Thymus (tissue), 11 donors: ENCODE data around the gene RALGPS1. TPM values are rescaled to one million over a fixed set of nuclear protein-coding genes. Genes with fewer than 3 reads are reported as not detected.
A peak's percentile ranks its signal among the peaks of the same experiment; 100 is the strongest.

Experiments used
- DNase-seq, 9 donors: peaks; one replicate each; pipeline ENCODE4 v3.0.0-alpha.2; 2013; ENCODE audit warnings: low spot score in 9 of 9, low read depth in 6 of 9, missing footprints in 1 of 9
- H3K27ac ChIP-seq, 2 donors: one replicate each; pipeline ENCODE4 v1.5.1; 2013; ENCODE audit warnings: control low read depth in 1 of 2, low read depth in 1 of 2, low read length in 1 of 2, mild to moderate bottlenecking in 1 of 2, moderate library complexity in 1 of 2
- H3K27me3 ChIP-seq, 2 donors: one replicate each; pipeline ENCODE4 v1.5.1; 2013; ENCODE audit warnings: low read length in 1 of 2; ENCODE audit not compliant: control insufficient read depth in 2 of 2, insufficient read depth in 1 of 2
- H3K36me3 ChIP-seq, 2 donors: one replicate each; pipeline ENCODE4 v1.5.1; 2013; ENCODE audit warnings: low read length in 1 of 2, mild to moderate bottlenecking in 1 of 2, moderate library complexity in 1 of 2; ENCODE audit not compliant: control insufficient read depth in 2 of 2, insufficient read depth in 2 of 2
- H3K4me1 ChIP-seq, 2 donors: one replicate each; pipeline ENCODE4 v1.5.1; 2013; ENCODE audit warnings: low read length in 2 of 2; ENCODE audit not compliant: control insufficient read depth in 2 of 2, insufficient read depth in 2 of 2
- H3K4me3 ChIP-seq, 2 donors: one replicate each; pipeline ENCODE4 v1.5.1; 2013; ENCODE audit warnings: low read length in 2 of 2, control low read depth in 1 of 2, mild to moderate bottlenecking in 1 of 2
- H3K9me3 ChIP-seq, 2 donors: one replicate each; pipeline ENCODE4 v1.5.1; 2013; ENCODE audit warnings: low read length in 1 of 2, mild to moderate bottlenecking in 1 of 2; ENCODE audit not compliant: control insufficient read depth in 2 of 2, insufficient read depth in 1 of 2
- WGBS: extraction: QIAGEN DNeasy Blood & Tissue Kit; methylation state at CpG from one replicate; pipeline ENCODE4 v1.1.7; 2013; 5-methylcytosine and 5-hydroxymethylcytosine counted together
- polyA plus RNA-seq: library from polyadenylated mRNA; stranded (reverse); fragments of 200-250 nt; gene quantifications from one replicate; pipeline ENCODE4 v1.2.3, GENCODE V29; 2013
- total RNA-seq: library from RNA; stranded (reverse); fragments of 120-200 nt; gene quantifications from one replicate; pipeline ENCODE4 v1.2.4, GENCODE V29; 2013
- donor health status: healthy.

The RALGPS1 gene
- total and polyA plus RNA-seq, 2 donors, result 3.6 to 8.5 TPM

- no peaks in the 10 kb centered on the region for H3K4me1 ChIP-seq
- H3K9me3 ChIP-seq, result no peaks in the 10 kb centered on the region
- H3K4me3 ChIP-seq, result no peak overlapping the region
- no peaks in the 10 kb centered on the region for H3K36me3 ChIP-seq
- no peak overlapping the region for H3K27ac ChIP-seq
- no peak for DNase-seq
- WGBS, result 92% methylated on average over 4 of the region's 4 CpGs
- no peaks in the 10 kb centered on the region for H3K27me3 ChIP-seq
Observed at GRCh38 chr9:126894052-126894603, 20.5 kb upstream of the RALGPS1 start.

- DNase-seq, result no peak
Observed at GRCh38 chr9:126902210-126902609, 12.4 kb upstream of the RALGPS1 start.

GRCh38 chr9:126904586-126904985, 10.0 kb upstream of the RALGPS1 start:
- no peak for DNase-seq
- Histone ChIP-seq H3K27ac (no peak overlapping the region), H3K9me3 (peaks cover 0 to 14% of the 10 kb centered on the region in 2 donors), H3K27me3 (peaks cover 0 to 14% of the 10 kb centered on the region in 2 donors), H3K4me3 (no peak overlapping the region), H3K4me1 (no peaks in the 10 kb centered on the region), H3K36me3 (no peaks in the 10 kb centered on the region)
- 93% methylated on average over 3 of the region's 3 CpGs for WGBS

More at GRCh38 chr9:126902210-126902609, 12.4 kb upstream of the RALGPS1 start:
- no peak overlapping the region for H3K4me3 ChIP-seq
- H3K9me3 ChIP-seq, result peaks cover 0 to 16% of the 10 kb centered on the region in 2 donors
- peaks cover 0 to 4% of the 10 kb centered on the region in 2 donors for H3K27me3 ChIP-seq
- no peak overlapping the region for H3K27ac ChIP-seq
- 92% methylated on average over 3 of the region's 3 CpGs for WGBS
- no peaks in the 10 kb centered on the region for H3K36me3 ChIP-seq
- no peaks in the 10 kb centered on the region for H3K4me1 ChIP-seq

GRCh38 chr9:126906091-126906490, 8.5 kb upstream of the RALGPS1 start:
- Histone ChIP-seq H3K36me3 (no peaks in the 10 kb centered on the region), H3K4me3 (no peak overlapping the region), H3K4me1 (no peaks in the 10 kb centered on the region), H3K9me3 (peaks cover 0 to under 1% of the 10 kb centered on the region in 2 donors), H3K27ac (no peak overlapping the region), H3K27me3 (peaks cover 0 to 14% of the 10 kb centered on the region in 2 donors)
- WGBS, result 96% methylated on average over 6 of the region's 6 CpGs
- DNase-seq, result no peak

- Histone ChIP-seq H3K36me3 (no peaks in the 10 kb centered on the region), H3K4me1 (no peaks in the 10 kb centered on the region), H3K4me3 (no peak overlapping the region), H3K27me3 (peaks cover 0 to 18% of the 10 kb centered on the region in 2 donors), H3K9me3 (peaks cover 0 to 3% of the 10 kb centered on the region in 2 donors), H3K27ac (no peak overlapping the region)
- DNase-seq, result no peak
- 83% methylated on average over 2 of the region's 2 CpGs for WGBS
Observed at GRCh38 chr9:126907058-126907457, 7.5 kb upstream of the RALGPS1 start.

- WGBS, result 6% methylated on average over 43 of the region's 43 CpGs
- Histone ChIP-seq H3K27ac (peak overlapping the region in 1 of 2 donors; percentile 71), H3K9me3 (peaks cover 0 to 3% of the 10 kb centered on the region in 2 donors), H3K4me3 (peak overlapping the region; percentile 50 to 94), H3K36me3 (no peaks in the 10 kb centered on the region), H3K27me3 (peaks cover 2 to 23% of the 10 kb centered on the region in 2 donors), H3K4me1 (peaks cover 9 to 29% of the 10 kb centered on the region in 2 donors)
- DNase-seq, result peak in 3 of 9 donors; percentile 45 to 65 (median 52)
Observed at GRCh38 chr9:126915281-126915816, 767 bp downstream of the RALGPS1 start.

GRCh38 chr9:126915846-126916543, 1.4 kb downstream of the RALGPS1 start:
- Histone ChIP-seq H3K36me3 (no peaks in the 10 kb centered on the region), H3K27ac (peak overlapping the region; percentile 53 to 71)

GRCh38 chr9:126916909-126917308, 2.3 kb downstream of the RALGPS1 start:
- no peaks in the 10 kb centered on the region for H3K36me3 ChIP-seq
- 86% methylated on average over 2 of the region's 2 CpGs for WGBS
- H3K4me3 ChIP-seq, result no peak overlapping the region
- peaks cover 9 to 31% of the 10 kb centered on the region in 2 donors for H3K4me1 ChIP-seq
- no peak for DNase-seq
- H3K9me3 ChIP-seq, result no peaks in the 10 kb centered on the region
- H3K27ac ChIP-seq, result no peak overlapping the region
- peaks cover 2 to 19% of the 10 kb centered on the region in 2 donors for H3K27me3 ChIP-seq

More at GRCh38 chr9:126915846-126916543, 1.4 kb downstream of the RALGPS1 start:
- no peak for DNase-seq
- H3K27me3 ChIP-seq, result peaks cover 2 to 23% of the 10 kb centered on the region in 2 donors
- peak overlapping the region; percentile 50 to 94 for H3K4me3 ChIP-seq
- H3K9me3 ChIP-seq, result peaks cover 0 to 3% of the 10 kb centered on the region in 2 donors
- 93% methylated on average over 15 of the region's 15 CpGs for WGBS
- H3K4me1 ChIP-seq, result peaks cover 9 to 29% of the 10 kb centered on the region in 2 donors

GRCh38 chr9:126919193-126919592, 4.6 kb downstream of the RALGPS1 start:
- peaks cover 6 to 29% of the 10 kb centered on the region in 2 donors for H3K4me1 ChIP-seq
- WGBS, result 96% methylated on average over 1 of the region's 1 CpG
- no peaks in the 10 kb centered on the region for H3K9me3 ChIP-seq
- H3K36me3 ChIP-seq, result no peaks in the 10 kb centered on the region
- H3K4me3 ChIP-seq, result no peak overlapping the region
- no peak for DNase-seq
- no peak overlapping the region for H3K27ac ChIP-seq
- H3K27me3 ChIP-seq, result peaks cover 0 to 5% of the 10 kb centered on the region in 2 donors
